HepG2 (cell line): ENCODE results near the gene CHN1.

Source experiments
- KLF16 ChIP-seq, 2 experiments: sonication (generic) in 1 of 2; formaldehyde crosslinking in 1 of 2; IDR thresholded peaks; 2 replicates each; pipeline versions ENCODE4 v1.6.1 to v1.8.0; 2016 to 2023; ENCODE audit warnings: missing genetic modification reagents in 2 of 2, missing compliant biosample characterization in 1 of 2
- MEF2D ChIP-seq: sonication (generic); formaldehyde crosslinking; IDR thresholded peaks from 2 replicates; pipeline ENCODE4 v1.5.1; 2020; ENCODE audit warnings: mild to moderate bottlenecking, missing genetic modification reagents
- NCOR1 ChIP-seq: fragments of 200-600 bp; sonication (generic); IDR thresholded peaks from 2 replicates; pipeline ENCODE4 v1.7.0; 2017; ENCODE audit warnings: antibody characterized with exemption, low read length, borderline replicate concordance
- POLR2AphosphoS5 ChIP-seq: IDR thresholded peaks from 2 replicates; pipeline ENCODE4 v1.6.1; 2012; ENCODE audit warnings: low read depth, low read length
- RAD21 ChIP-seq: fragments of 450-650 bp; formaldehyde crosslinking; IDR thresholded peaks from 2 replicates; pipeline ENCODE4 v1.5.0; 2020; ENCODE audit warnings: mild to moderate bottlenecking
- YY1 ChIP-seq: IDR thresholded peaks from 2 replicates; pipeline ENCODE4 v1.6.1; 2011; ENCODE audit warnings: low read length, low read depth, moderate library complexity, mild to moderate bottlenecking; ENCODE audit not compliant: insufficient read depth, insufficient replicate concordance
- ZNF660 ChIP-seq: sonication (generic); formaldehyde crosslinking; IDR thresholded peaks from 2 replicates; pipeline ENCODE4 v1.5.1; 2020; ENCODE audit warnings: mild to moderate bottlenecking, low read depth, missing genetic modification reagents, borderline replicate concordance
- ZNF724P ChIP-seq: sonication (generic); formaldehyde crosslinking; IDR thresholded peaks from 2 replicates; pipeline ENCODE4 v1.8.0; 2022; ENCODE audit warnings: missing genetic modification reagents, borderline replicate concordance
- TF ChIP-seq, protein P1 (sequence below): sonication (generic); formaldehyde crosslinking; IDR thresholded peaks from 2 replicates; pipeline ENCODE4 v1.8.1; 2023; ENCODE audit warnings: mild to moderate bottlenecking, missing genetic modification reagents

DNA sequence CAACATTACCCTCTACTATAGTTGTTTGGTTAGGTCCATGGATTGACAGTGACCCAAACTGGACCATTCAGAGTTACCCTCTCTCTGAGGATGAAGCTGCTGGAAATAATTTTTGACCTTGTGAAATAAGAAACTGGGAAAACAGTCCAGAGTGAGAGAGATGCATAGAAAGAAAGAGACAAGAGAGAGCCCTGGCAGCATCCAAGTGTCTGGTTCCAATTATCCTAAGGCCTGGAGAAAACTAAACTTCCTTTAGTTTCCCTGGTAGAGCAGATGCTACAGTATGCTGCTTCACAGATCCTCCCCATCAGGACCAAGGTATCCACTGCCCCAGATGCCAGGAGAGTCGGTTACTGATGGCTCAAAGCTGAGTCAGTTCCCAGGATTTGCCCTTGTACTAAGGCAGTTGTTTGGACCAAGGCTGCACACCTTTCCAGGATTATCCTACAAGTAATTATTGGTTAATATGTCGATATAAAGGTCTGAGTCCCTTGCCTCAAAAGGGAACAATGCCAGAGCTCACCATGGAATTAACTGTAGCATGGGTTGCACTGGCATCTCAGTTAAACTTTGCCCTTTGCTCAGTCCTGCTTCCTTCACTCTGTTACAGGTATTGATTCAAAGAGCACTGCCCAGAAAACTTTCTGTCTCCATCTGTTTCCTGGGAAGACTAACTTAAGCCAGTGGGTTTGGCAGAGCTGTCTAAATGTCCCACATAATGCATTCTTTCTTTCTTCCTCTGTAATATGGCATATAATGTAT is 14.6 kb upstream of the CHN1 start:
- TF ChIP-seq KLF16 (CRISPR knock-in tag; IDR thresholded peaks at IDR 0.05) (no peak), MEF2D (no peak), ZNF660 (no peak), NCOR1 (no peak), YY1 (no peak), ZNF724P (CRISPR knock-in tag) (no peak), POLR2AphosphoS5 (no peak), RAD21 (CRISPR knock-in tag) (no peak)
- TF ChIP-seq, protein P1, sequence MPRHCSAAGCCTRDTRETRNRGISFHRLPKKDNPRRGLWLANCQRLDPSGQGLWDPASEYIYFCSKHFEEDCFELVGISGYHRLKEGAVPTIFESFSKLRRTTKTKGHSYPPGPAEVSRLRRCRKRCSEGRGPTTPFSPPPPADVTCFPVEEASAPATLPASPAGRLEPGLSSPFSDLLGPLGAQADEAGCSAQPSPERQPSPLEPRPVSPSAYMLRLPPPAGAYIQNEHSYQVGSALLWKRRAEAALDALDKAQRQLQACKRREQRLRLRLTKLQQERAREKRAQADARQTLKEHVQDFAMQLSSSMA (CRISPR knock-in tag): no peak
